Limb (tissue), 2 donors: ENCODE measurements around the gene PCYOX1L.
A peak's percentile ranks its signal among the peaks of the same experiment; 100 is the strongest.

Experiments
- DNase-seq, 2 donors: peaks; one replicate each; pipeline ENCODE4 v3.0.0-alpha.2; 2016; ENCODE audit errors: extremely low spot score in 2 of 2

The PCYOX1L gene

GRCh38 chr5:149367249-149367971, 9.6 kb downstream of the PCYOX1L start:
- DNase-seq = peak; percentile 48 to 76

- DNase-seq = no peak
Measured at GRCh38 chr5:149367972-149368645, 10.3 kb downstream of the PCYOX1L start.

GRCh38 chr5:149370878-149371277, 13.0 kb downstream of the PCYOX1L start:
- no peak for DNase-seq

DNA sequence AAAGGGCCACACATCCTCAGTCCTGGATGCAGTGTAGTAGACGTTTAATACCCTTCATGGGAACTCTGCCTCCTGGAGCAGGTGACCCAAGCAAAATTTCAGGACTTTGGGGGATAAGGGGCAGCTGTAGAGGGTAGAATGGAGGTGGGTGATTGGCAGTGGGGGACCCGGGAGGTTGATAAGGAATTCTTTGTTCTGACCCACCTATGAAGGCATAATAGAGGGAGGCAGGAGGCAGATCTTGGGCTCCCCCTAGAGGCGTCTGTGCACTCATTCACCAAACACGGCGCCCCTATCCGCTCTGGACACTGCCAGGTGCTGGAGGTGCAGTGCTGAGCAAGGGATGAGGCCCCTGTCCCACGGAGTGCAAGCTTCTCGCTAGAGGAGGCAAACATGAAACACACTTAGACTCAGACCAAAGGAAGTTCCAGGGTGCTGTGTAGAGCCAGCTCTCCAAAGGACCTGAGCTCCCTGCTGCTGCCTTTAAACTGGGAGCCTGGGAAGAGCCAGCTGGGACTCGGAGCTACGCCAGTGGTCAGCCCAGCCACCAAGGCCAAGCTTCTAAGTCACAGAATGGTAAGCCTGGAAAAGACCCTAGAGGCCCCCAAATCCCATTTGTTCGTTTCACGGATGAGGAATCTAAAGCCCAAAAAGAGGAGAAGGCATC, 13.6 kb downstream of the PCYOX1L start:
- DNase-seq = peak; percentile 49 to 61

DNA sequence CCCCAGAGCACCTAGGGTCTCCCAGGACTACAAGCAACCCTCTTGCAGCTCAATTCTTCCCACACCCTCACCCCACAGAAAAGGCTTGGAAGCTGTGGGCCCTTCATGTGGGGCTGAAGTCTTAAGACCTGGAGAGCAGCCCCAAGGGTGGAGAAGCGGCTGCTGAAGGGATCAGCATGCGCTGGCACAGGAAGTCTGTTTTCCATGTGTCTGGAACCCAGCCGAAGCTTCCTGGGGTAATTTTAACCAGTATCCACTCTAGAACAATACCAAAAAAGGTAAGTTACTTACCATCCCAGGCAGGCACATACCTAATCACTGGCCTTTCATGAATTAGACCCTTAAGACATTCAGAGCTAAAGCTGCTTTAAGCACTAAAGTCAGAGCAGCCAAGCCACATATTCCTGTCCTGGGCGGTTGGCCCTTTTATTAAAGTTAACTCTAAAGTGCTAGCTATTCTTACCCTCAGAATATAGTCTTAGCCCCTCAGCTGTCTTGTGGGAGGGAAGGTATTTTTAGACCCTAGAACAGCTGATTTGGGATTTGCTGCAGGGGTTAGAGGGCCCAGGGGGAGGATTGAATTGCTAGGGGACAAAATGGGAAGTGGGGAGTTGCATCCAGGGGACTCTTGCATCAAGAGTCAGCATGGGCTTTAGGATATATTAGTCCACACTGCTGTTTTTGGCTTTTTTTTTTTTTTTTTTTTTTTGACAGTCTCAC, 14.4 kb downstream of the PCYOX1L start:
- no peak for DNase-seq

- DNase-seq = no peak
Measured at GRCh38 chr5:149372932-149373331, 15.1 kb downstream of the PCYOX1L start.

- no peak for DNase-seq
Measured at GRCh38 chr5:149374303-149374702, 16.5 kb downstream of the PCYOX1L start.

GRCh38 chr5:149374801-149375200, 17.0 kb downstream of the PCYOX1L start:
- DNase-seq = no peak

GRCh38 chr5:149375434-149375833, 17.6 kb downstream of the PCYOX1L start:
- DNase-seq = no peak

DNA sequence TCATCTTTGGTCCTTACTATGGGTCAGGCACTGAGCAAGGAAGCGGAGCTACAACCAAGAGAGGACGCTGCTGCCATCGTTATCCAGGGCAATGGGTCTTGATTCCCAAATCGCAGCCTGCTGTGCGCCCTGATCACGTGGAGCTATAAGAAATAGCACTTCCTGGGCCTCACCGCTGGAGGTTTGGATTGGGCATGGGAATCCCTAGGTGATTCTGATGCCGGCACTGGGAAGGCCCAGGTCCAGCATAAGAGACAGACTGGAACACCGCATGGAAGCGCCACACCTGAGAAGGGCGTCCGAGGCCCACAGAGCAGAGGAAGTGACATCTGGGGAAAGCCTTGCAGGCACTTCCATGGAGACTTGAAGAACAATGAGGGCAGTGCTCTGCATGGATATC, 18.3 kb downstream of the PCYOX1L start:
- DNase-seq = no peak

DNA sequence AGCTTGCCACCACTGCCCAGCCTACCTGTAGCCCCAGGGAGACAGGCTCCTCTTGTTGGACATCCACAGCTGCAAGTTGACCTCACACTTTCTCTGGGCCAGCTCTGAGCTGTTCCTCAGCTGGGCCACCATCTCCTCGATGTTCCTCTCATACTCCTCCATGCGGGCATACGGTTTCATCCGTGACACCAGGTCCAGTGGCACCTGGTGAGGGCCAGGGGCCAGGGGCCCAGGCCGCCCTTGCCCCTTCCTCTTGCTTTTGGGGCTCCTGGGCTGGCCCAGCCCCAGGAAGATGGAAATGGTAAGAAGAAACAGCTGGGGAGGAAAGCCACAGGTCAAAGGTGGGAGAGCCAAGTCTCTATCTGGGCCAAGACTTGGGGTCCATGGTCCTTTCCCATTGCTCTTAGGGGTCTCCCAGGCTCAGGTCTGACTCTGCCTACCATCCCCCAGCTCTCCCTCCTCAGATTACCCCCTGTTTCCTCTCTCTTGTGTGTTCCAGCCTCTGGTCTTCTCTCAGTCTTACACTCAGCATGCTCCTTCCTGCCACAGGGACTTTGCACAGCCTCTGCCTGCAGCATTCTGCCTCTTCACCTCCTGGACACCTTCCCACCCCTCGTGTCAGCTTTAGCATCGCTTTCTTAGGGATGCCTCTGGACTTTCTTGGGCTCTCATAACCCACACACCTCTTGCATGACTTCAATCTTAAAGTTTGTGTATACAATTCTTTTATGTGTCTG, 19.0 kb downstream of the PCYOX1L start:
- DNase-seq = no peak

- DNase-seq = no peak
Measured at GRCh38 chr5:149378241-149378820, 20.5 kb downstream of the PCYOX1L start.

- DNase-seq = no peak
Measured at GRCh38 chr5:149379177-149379761, 21.4 kb downstream of the PCYOX1L start, which contains the start of gene IL17B. TSS of gene IL17B (minus strand) at chr5:149379292. CDS start at chr5:149379225, 67 bp downstream.

GRCh38 chr5:149379818-149380374, 22.1 kb downstream of the PCYOX1L start:
- DNase-seq = no peak

GRCh38 chr5:149380466-149381121, 22.7 kb downstream of the PCYOX1L start:
- no peak for DNase-seq

- no peak for DNase-seq
Measured at GRCh38 chr5:149381261-149381985, 23.6 kb downstream of the PCYOX1L start.

- peak; percentile 64 to 87 for DNase-seq
Measured at GRCh38 chr5:149381986-149382338, 24.1 kb downstream of the PCYOX1L start.

- no peak for DNase-seq
Measured at GRCh38 chr5:149382517-149383220, 24.8 kb downstream of the PCYOX1L start.
